ENCODE results near the gene RGS17. TPM values are rescaled to one million over a fixed set of nuclear protein-coding genes. Genes with fewer than 3 reads are reported as not detected.
A peak's percentile ranks its signal among the peaks of the same experiment; 100 is the strongest.

The RGS17 gene
- total RNA-seq, 6 experiments from 2014 or later, result 0.02 to 0.24 (median 0.09) TPM; not detected in 1

- Mint-ChIP-seq H3K36me3 (ENCODE audit: low read depth) (no peaks in the 10 kb centered on the region), H3K9me3 (no peaks in the 10 kb centered on the region), H3K4me3 (no peak overlapping the region), H3K4me1 (ENCODE audit: low read depth) (peaks cover 9% of the 10 kb centered on the region; the same call in 1 of the 2 replicates), H3K27ac (no peak overlapping the region), H3K27me3 (ENCODE audit: insufficient read depth) (no peaks in the 10 kb centered on the region; the same call in 1 of the 2 replicates)
- no peak for DNase-seq
- no peak for TF ChIP-seq CTCF (IDR thresholded peaks at IDR 0.05)
These were observed 29.6 kb downstream of the RGS17 start for GRCh38 chr6:153101461-153101860.

GRCh38 chr6:153099636-153100035, 31.4 kb downstream of the RGS17 start:
- H3K4me1 Mint-ChIP-seq (ENCODE audit: low read depth), result peaks cover 9% of the 10 kb centered on the region; the same call in 1 of the 2 replicates
- no peak overlapping the region for H3K4me3 Mint-ChIP-seq
- no peak for TF ChIP-seq CTCF (IDR thresholded peaks at IDR 0.05)
- no peak overlapping the region for H3K27ac Mint-ChIP-seq
- no peak for DNase-seq
- no peaks in the 10 kb centered on the region for H3K36me3 Mint-ChIP-seq (ENCODE audit: low read depth)
- peaks cover 1% of the 10 kb centered on the region; the same call in 1 of the 2 replicates for H3K27me3 Mint-ChIP-seq (ENCODE audit: insufficient read depth)
- no peaks in the 10 kb centered on the region for H3K9me3 Mint-ChIP-seq

GRCh38 chr6:153096792-153097191, 34.3 kb downstream of the RGS17 start:
- Mint-ChIP-seq H3K9me3 (no peaks in the 10 kb centered on the region), H3K4me3 (no peak overlapping the region), H3K36me3 (ENCODE audit: low read depth) (no peaks in the 10 kb centered on the region), H3K4me1 (ENCODE audit: low read depth) (peaks cover 19% of the 10 kb centered on the region), H3K27me3 (ENCODE audit: insufficient read depth) (peaks cover 1% of the 10 kb centered on the region; the same call in 1 of the 2 replicates), H3K27ac (no peak overlapping the region)
- no peak for TF ChIP-seq CTCF (IDR thresholded peaks at IDR 0.05)
- DNase-seq, result no peak

- H3K36me3 Mint-ChIP-seq (ENCODE audit: low read depth), result no peaks in the 10 kb centered on the region
- peaks cover 23% of the 10 kb centered on the region for H3K4me1 Mint-ChIP-seq (ENCODE audit: low read depth)
- TF ChIP-seq CTCF (IDR thresholded peaks at IDR 0.05), result no peak
- no peaks in the 10 kb centered on the region for H3K9me3 Mint-ChIP-seq
- peaks cover 1% of the 10 kb centered on the region; the same call in 1 of the 2 replicates for H3K27me3 Mint-ChIP-seq (ENCODE audit: insufficient read depth)
- H3K27ac Mint-ChIP-seq, result no peak overlapping the region
- no peak overlapping the region for H3K4me3 Mint-ChIP-seq
- no peak for DNase-seq
These were observed 35.1 kb downstream of the RGS17 start for GRCh38 chr6:153096031-153096430.

- DNase-seq, result peak; percentile 56
- peak overlapping the region; percentile 66 for H3K27ac Mint-ChIP-seq
These were observed 38.7 kb downstream of the RGS17 start for GRCh38 chr6:153092082-153093013.

More at GRCh38 chr6:153092082-153093013, 38.7 kb downstream of the RGS17 start:
- Mint-ChIP-seq H3K4me3 (peak overlapping the region; percentile 72), H3K9me3 (no peaks in the 10 kb centered on the region), H3K27me3 (ENCODE audit: insufficient read depth) (peaks cover 1% of the 10 kb centered on the region; the same call in 1 of the 2 replicates), H3K36me3 (ENCODE audit: low read depth) (no peaks in the 10 kb centered on the region), H3K4me1 (ENCODE audit: low read depth) (peaks cover 46% of the 10 kb centered on the region)
- no peak for TF ChIP-seq CTCF (IDR thresholded peaks at IDR 0.05)
